GM19324 (cell line): ENCODE results near the gene MPV17.
"Not testable (repeated sequence)": the region's sequence is repeated elsewhere in the genome, so short reads cannot be mapped to it uniquely, and the experiment has no call there.

Experiments
- ATAC-seq: cut with Tn5 transposase; IDR thresholded peaks from one replicate; pipeline ENCODE4 v1.9.1; 2021; ENCODE audit warnings: mild to moderate bottlenecking, moderate library complexity; ENCODE audit not compliant: unreplicated experiment, low FRiP score

The MPV17 gene

GRCh38 chr2:27323596-27324285 lies 844 bp upstream of the MPV17 start:
- ATAC-seq = no peak

GRCh38 chr2:27322301-27322765 lies 564 bp downstream of the MPV17 start:
- no peak for ATAC-seq

GRCh38 chr2:27320958-27321543 lies 1.8 kb downstream of the MPV17 start:
- no peak for ATAC-seq

GRCh38 chr2:27319839-27320238 lies 3.1 kb downstream of the MPV17 start:
- ATAC-seq = not testable (repeated sequence)

- ATAC-seq = no peak
These were observed 6.1 kb downstream of the MPV17 start for GRCh38 chr2:27316655-27317412.

- ATAC-seq = no peak
These were observed 7.8 kb downstream of the MPV17 start for GRCh38 chr2:27315122-27315521.

- ATAC-seq = no peak
These were observed 8.2 kb downstream of the MPV17 start for GRCh38 chr2:27314709-27315108.

- no peak for ATAC-seq
These were observed 8.8 kb downstream of the MPV17 start for GRCh38 chr2:27313882-27314645.

- ATAC-seq = no peak
These were observed 10.7 kb downstream of the MPV17 start for GRCh38 chr2:27312152-27312551.

- no peak for ATAC-seq
These were observed 13.2 kb downstream of the MPV17 start for GRCh38 chr2:27309651-27310050.

- no peak for ATAC-seq
These were observed 14.5 kb downstream of the MPV17 start, which contains the start of gene UCN for GRCh38 chr2:27308359-27308881. Gene UCN (minus strand): TSS chr2:27308445. CDS start chr2:27307895, 550 bp downstream.

- ATAC-seq = no peak
These were observed 15.1 kb downstream of the MPV17 start for GRCh38 chr2:27307545-27308358.

GRCh38 chr2:27307287-27307544 lies 15.7 kb downstream of the MPV17 start:
- no peak for ATAC-seq

- no peak for ATAC-seq
These were observed 16.2 kb downstream of the MPV17 start for GRCh38 chr2:27306573-27307286.

GRCh38 chr2:27306136-27306535 lies 16.8 kb downstream of the MPV17 start:
- ATAC-seq = no peak

- no peak for ATAC-seq
These were observed 17.4 kb downstream of the MPV17 start for GRCh38 chr2:27305516-27305915.

GRCh38 chr2:27304488-27305240 lies 18.2 kb downstream of the MPV17 start:
- no peak for ATAC-seq
